OCI-LY7 (cell line): ENCODE data around the gene OR5I1. TPM values are rescaled to one million over a fixed set of nuclear protein-coding genes. Genes with fewer than 3 reads are reported as not detected.

ENCODE experiments used
- BruUV-seq: library from RNA; stranded (reverse); fragments of 400-500 nt; replicated peaks from 2 replicates; lab custom pipeline; 2021; lab: Mats Ljungman, UMichigan
- CTCF ChIA-PET: fragments of 300-600 bp; sonication (Branson Sonifier 250); formaldehyde crosslinking; loops from one replicate; lab custom pipeline; 2022; ENCODE audit warnings: antibody characterized with exemption; ENCODE audit not compliant: unreplicated experiment; lab: Charles Lee
- POLR2A ChIA-PET: fragments of 300-600 bp; sonication (Branson Sonifier 250); formaldehyde crosslinking; loops from one replicate; lab custom pipeline; 2022; ENCODE audit warnings: antibody characterized with exemption; lab: Charles Lee
- DNase-seq: peaks from one replicate; pipeline ENCODE4 v3.0.0-alpha.2; 2015; ENCODE audit warnings: low spot score
- H2AFZ ChIP-seq: fragments of 200-600 bp; sonication (generic), shearing (Covaris generic); 2 replicates; pipeline ENCODE4 v1.6.1; 2014; ENCODE audit warnings: mild to moderate bottlenecking, antibody characterized with exemption, low read length, moderate library complexity
- H3K27ac ChIP-seq: fragments of 200-600 bp; sonication (generic); 2 replicates; pipeline ENCODE4 v1.5.1; 2014; ENCODE audit warnings: mixed run types, low read depth, mild to moderate bottlenecking, moderate library complexity, low read length, inconsistent platforms; ENCODE audit not compliant: poor library complexity, severe bottlenecking
- H3K36me3 ChIP-seq: fragments of 200-600 bp; sonication (generic); 2 replicates; pipeline ENCODE4 v1.6.1; 2014; ENCODE audit warnings: mild to moderate bottlenecking, antibody characterized with exemption, low read length, moderate library complexity, mixed read lengths; ENCODE audit not compliant: insufficient read depth
- H3K4me1 ChIP-seq: fragments of 200-600 bp; sonication (generic); 2 replicates; pipeline ENCODE4 v1.5.1; 2014; ENCODE audit warnings: mild to moderate bottlenecking, low read length; ENCODE audit not compliant: insufficient read depth, poor library complexity, severe bottlenecking
- H3K4me2 ChIP-seq: fragments of 200-600 bp; sonication (generic); 2 replicates; pipeline ENCODE4 v1.6.1; 2014; ENCODE audit warnings: mild to moderate bottlenecking, low read length
- H3K4me3 ChIP-seq: fragments of 200-600 bp; sonication (generic); 2 replicates; pipeline ENCODE4 v1.5.1; 2014; ENCODE audit warnings: mild to moderate bottlenecking, low read depth, low read length; ENCODE audit not compliant: poor library complexity, severe bottlenecking
- H3K79me2 ChIP-seq: fragments of 200-600 bp; sonication (generic); 2 replicates; pipeline ENCODE4 v1.6.1; 2016; ENCODE audit warnings: low read depth, mild to moderate bottlenecking, low read length, moderate library complexity, mixed read lengths; ENCODE audit not compliant: insufficient read depth
- H3K9me2 ChIP-seq: fragments of 200-600 bp; sonication (generic); 2 replicates; pipeline ENCODE4 v1.6.1; 2016; ENCODE audit warnings: mild to moderate bottlenecking, low read length, mixed read lengths; ENCODE audit not compliant: insufficient read depth
- H3K9me3 ChIP-seq: fragments of 200-600 bp; sonication (generic); 2 replicates; pipeline ENCODE4 v1.6.1; 2014; ENCODE audit warnings: mild to moderate bottlenecking, mixed run types, low read length, mixed read lengths
- H4K20me1 ChIP-seq: fragments of 200-600 bp; sonication (generic); 2 replicates; pipeline ENCODE4 v1.6.1; 2014; ENCODE audit warnings: mild to moderate bottlenecking, antibody characterized with exemption, low read length, moderate library complexity, mixed read lengths; ENCODE audit not compliant: insufficient read depth
- CTCF ChIP-seq: fragments of 200-600 bp; sonication (generic); conservative IDR thresholded peaks from 2 replicates; pipeline ENCODE4 v1.5.1; 2014; ENCODE audit warnings: mild to moderate bottlenecking, antibody characterized with exemption, low read length, moderate library complexity, mixed read lengths
- EZH2phosphoT487 ChIP-seq: fragments of 200-600 bp; sonication (generic); IDR thresholded peaks from 2 replicates; pipeline ENCODE4 v1.6.1; 2018; ENCODE audit warnings: low read depth, borderline replicate concordance, mild to moderate bottlenecking, mixed run types, antibody characterized with exemption, low read length, moderate library complexity, mixed read lengths
- intact Hi-C: fragments of 100-400 bp; cut with micrococcal nuclease; formaldehyde crosslinking; loops from one replicate; pipeline ENCODE4 v1.10.0; 2022; ENCODE audit not compliant: unreplicated experiment
- total RNA-seq, 2 experiments: library from RNA; depleted of rRNA in 1 of 2; stranded (reverse); fragments of >200 nt in 1 of 2; shearing (Covaris generic) in 1 of 2; gene quantifications; 2 replicates each; pipeline ENCODE4 v1.2.3, GENCODE V29; 2014 to 2022

The OR5I1 gene
- total RNA-seq, 2 experiments from 2014 or later = not detected

- Histone ChIP-seq H3K4me1 (no peaks in the 10 kb centered on the region), H3K27ac (no peak overlapping the region), H2AFZ (no peak overlapping the region), H3K36me3 (no peaks in the 10 kb centered on the region), H4K20me1 (no peaks in the 10 kb centered on the region), H3K4me2 (no peak overlapping the region), H3K9me2 (no peaks in the 10 kb centered on the region), H3K79me2 (no peaks in the 10 kb centered on the region), H3K9me3 (no peaks in the 10 kb centered on the region), H3K4me3 (no peak overlapping the region)
- CTCF ChIA-PET = no interaction called here
- no TSS peak for BruUV-seq
- intact Hi-C loops = loop anchor here (10.0 kb wide), 1 partner anchor 1295 kb away; no protein-coding TSS in a partner anchor
- POLR2A ChIA-PET = no interaction called here
- no peak for TF ChIP-seq EZH2phosphoT487
- no peak for TF ChIP-seq CTCF
- DNase-seq = no peak
Measured at GRCh38 chr11:55949330-55949729, 13.1 kb upstream of the OR5I1 start.

- H3K27ac ChIP-seq = no peak overlapping the region
- H3K4me1 ChIP-seq = no peaks in the 10 kb centered on the region
- H3K79me2 ChIP-seq = no peaks in the 10 kb centered on the region
- no peaks in the 10 kb centered on the region for H3K36me3 ChIP-seq
- peak; percentile 83 for TF ChIP-seq CTCF
- no peak for TF ChIP-seq EZH2phosphoT487
- peak; percentile 32 for DNase-seq
- no peaks in the 10 kb centered on the region for H4K20me1 ChIP-seq
- H3K9me2 ChIP-seq = no peaks in the 10 kb centered on the region
- intact Hi-C loops = loop anchor here (5.0 to 10.0 kb wide), 2 partner anchors 839 to 1302 kb away; no protein-coding TSS in a partner anchor
- no peak overlapping the region for H3K4me2 ChIP-seq
- CTCF ChIA-PET = no interaction called here
- H3K9me3 ChIP-seq = no peaks in the 10 kb centered on the region
- POLR2A ChIA-PET = no interaction called here
- no TSS peak for BruUV-seq
- H2AFZ ChIP-seq = no peak overlapping the region
- H3K4me3 ChIP-seq = no peak overlapping the region
Measured at GRCh38 chr11:55942785-55943392, 6.7 kb upstream of the OR5I1 start.

DNA sequence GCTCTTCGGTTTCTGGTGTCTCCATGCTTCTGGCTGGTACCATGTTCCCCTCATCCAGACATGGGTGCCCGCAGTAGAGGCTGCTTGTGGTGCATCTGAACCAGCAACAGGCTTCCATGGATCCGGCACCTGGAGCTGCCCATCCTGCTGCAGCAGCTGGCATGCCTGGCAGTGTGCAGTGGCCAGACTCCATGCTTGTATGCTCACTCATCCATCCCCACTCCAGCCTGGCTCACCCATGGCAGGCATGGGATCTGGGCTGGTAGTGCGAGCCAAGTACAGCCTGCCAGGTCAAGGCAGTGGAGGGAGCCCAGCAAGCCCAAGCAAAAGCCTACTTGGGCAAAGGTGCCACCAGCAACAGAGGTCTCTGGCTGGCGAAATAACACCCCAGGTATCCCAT, 15.7 kb downstream of the OR5I1 start:
- Histone ChIP-seq H3K9me3 (no peaks in the 10 kb centered on the region), H2AFZ (no peak overlapping the region), H3K79me2 (no peaks in the 10 kb centered on the region), H3K4me3 (no peak overlapping the region), H4K20me1 (no peaks in the 10 kb centered on the region), H3K4me1 (no peaks in the 10 kb centered on the region), H3K36me3 (no peaks in the 10 kb centered on the region), H3K9me2 (no peaks in the 10 kb centered on the region), H3K27ac (no peak overlapping the region), H3K4me2 (no peak overlapping the region)
- intact Hi-C loops = no loop called here
- ChIA-PET POLR2A (no interaction called here), CTCF (no interaction called here)
- TF ChIP-seq CTCF = no peak
- no peak for TF ChIP-seq EZH2phosphoT487
- BruUV-seq = no TSS peak
- no peak for DNase-seq
